Activated CD4-positive, alpha-beta T cell treated with anti-CD3 and anti-CD28 coated beads, Interleukin-2, amount 50 U/mL, for 24 hours (primary cell): Measurements from ENCODE around the gene ELF2.
"Not testable (repeated sequence)": the region's sequence is repeated elsewhere in the genome, so short reads cannot be mapped to it uniquely, and the experiment has no call there.

Experiments used
- DNase-seq, 2 donors: peaks; one replicate each; pipeline ENCODE4 v3.0.0-alpha.2; 2020; ENCODE audit warnings: low read depth in 1 of 2, low spot score in 1 of 2

Gene ELF2

GRCh38 chr4:139082750-139083606 lies 94.0 kb downstream of the ELF2 start:
- DNase-seq: peak; percentile 69 to 91

GRCh38 chr4:139078926-139079325 lies 98.1 kb downstream of the ELF2 start:
- DNase-seq: no peak

GRCh38 chr4:139077567-139078355 lies 99.3 kb downstream of the ELF2 start:
- no peak for DNase-seq

- no peak for DNase-seq
Observed at GRCh38 chr4:139076016-139076744, 100.8 kb downstream of the ELF2 start.

GRCh38 chr4:139060591-139060990 lies 116.4 kb downstream of the ELF2 start:
- no peak for DNase-seq

GRCh38 chr4:139059026-139059425 lies 118.0 kb downstream of the ELF2 start:
- not testable (repeated sequence) for DNase-seq

GRCh38 chr4:139054791-139055505 lies 122.1 kb downstream of the ELF2 start:
- no peak for DNase-seq

GRCh38 chr4:139053909-139054308 lies 123.1 kb downstream of the ELF2 start:
- DNase-seq: no peak

GRCh38 chr4:139050446-139050845 lies 126.6 kb downstream of the ELF2 start:
- DNase-seq: no peak

GRCh38 chr4:139048026-139048425 lies 129.0 kb downstream of the ELF2 start:
- no peak for DNase-seq

- DNase-seq: no peak
Observed at GRCh38 chr4:139044291-139044690, 132.7 kb downstream of the ELF2 start.

- no peak for DNase-seq
Observed at GRCh38 chr4:139042981-139043460, 134.0 kb downstream of the ELF2 start.

- no peak for DNase-seq
Observed at GRCh38 chr4:139038874-139039443, 138.1 kb downstream of the ELF2 start.

- no peak for DNase-seq
Observed at GRCh38 chr4:139036885-139037284, 140.1 kb downstream of the ELF2 start.

GRCh38 chr4:139035650-139036049 lies 141.4 kb downstream of the ELF2 start:
- DNase-seq: no peak

GRCh38 chr4:139030614-139031235 lies 146.3 kb downstream of the ELF2 start:
- DNase-seq: peak; percentile 35 to 57

- DNase-seq: not testable (repeated sequence)
Observed at GRCh38 chr4:139029866-139030363, 147.1 kb downstream of the ELF2 start.

- no peak for DNase-seq
Observed at GRCh38 chr4:139028191-139028661, 148.8 kb downstream of the ELF2 start.

- DNase-seq: no peak
Observed at GRCh38 chr4:139027776-139028175, 149.2 kb downstream of the ELF2 start.

GRCh38 chr4:139025841-139026240 lies 151.2 kb downstream of the ELF2 start:
- DNase-seq: no peak
